GM06990 (cell line): ENCODE measurements around the gene RNF150.

ENCODE experiments used
- DNase-seq: peaks from one replicate; pipeline ENCODE4 v3.0.0-alpha.2; 2011; ENCODE audit not compliant: insufficient read length; ENCODE audit errors: extremely low read depth
- H3K27me3 ChIP-seq: replicated peaks from 2 replicates; pipeline ENCODE4 v1.6.0; 2011; ENCODE audit warnings: low read length; ENCODE audit not compliant: control insufficient read depth, insufficient read depth
- H3K36me3 ChIP-seq: 2 replicates; pipeline ENCODE4 v1.5.1; 2011; ENCODE audit warnings: low read length; ENCODE audit not compliant: control insufficient read depth, insufficient read depth
- H3K4me3 ChIP-seq: replicated peaks from 2 replicates; pipeline ENCODE4 v1.5.1; 2011; ENCODE audit warnings: low read depth, mild to moderate bottlenecking, control low read depth, low read length
- TF ChIP-seq, protein P1 (sequence below): IDR thresholded peaks from 2 replicates; pipeline ENCODE4 v1.5.1; 2011; ENCODE audit warnings: low read length, control low read depth, mild to moderate bottlenecking, inconsistent platforms; ENCODE audit not compliant: insufficient read depth, poor library complexity, severe bottlenecking

Gene RNF150

GRCh38 chr4:141133999-141134995 is 1.0 kb upstream of the RNF150 start:
- Histone ChIP-seq H3K27me3 (no peaks in the 10 kb centered on the region; the same call in 1 of the 2 replicates), H3K4me3 (no peak overlapping the region), H3K36me3 (no peaks in the 10 kb centered on the region)
- DNase-seq: no peak
- TF ChIP-seq, protein P1, sequence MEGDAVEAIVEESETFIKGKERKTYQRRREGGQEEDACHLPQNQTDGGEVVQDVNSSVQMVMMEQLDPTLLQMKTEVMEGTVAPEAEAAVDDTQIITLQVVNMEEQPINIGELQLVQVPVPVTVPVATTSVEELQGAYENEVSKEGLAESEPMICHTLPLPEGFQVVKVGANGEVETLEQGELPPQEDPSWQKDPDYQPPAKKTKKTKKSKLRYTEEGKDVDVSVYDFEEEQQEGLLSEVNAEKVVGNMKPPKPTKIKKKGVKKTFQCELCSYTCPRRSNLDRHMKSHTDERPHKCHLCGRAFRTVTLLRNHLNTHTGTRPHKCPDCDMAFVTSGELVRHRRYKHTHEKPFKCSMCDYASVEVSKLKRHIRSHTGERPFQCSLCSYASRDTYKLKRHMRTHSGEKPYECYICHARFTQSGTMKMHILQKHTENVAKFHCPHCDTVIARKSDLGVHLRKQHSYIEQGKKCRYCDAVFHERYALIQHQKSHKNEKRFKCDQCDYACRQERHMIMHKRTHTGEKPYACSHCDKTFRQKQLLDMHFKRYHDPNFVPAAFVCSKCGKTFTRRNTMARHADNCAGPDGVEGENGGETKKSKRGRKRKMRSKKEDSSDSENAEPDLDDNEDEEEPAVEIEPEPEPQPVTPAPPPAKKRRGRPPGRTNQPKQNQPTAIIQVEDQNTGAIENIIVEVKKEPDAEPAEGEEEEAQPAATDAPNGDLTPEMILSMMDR: no peak

DNA sequence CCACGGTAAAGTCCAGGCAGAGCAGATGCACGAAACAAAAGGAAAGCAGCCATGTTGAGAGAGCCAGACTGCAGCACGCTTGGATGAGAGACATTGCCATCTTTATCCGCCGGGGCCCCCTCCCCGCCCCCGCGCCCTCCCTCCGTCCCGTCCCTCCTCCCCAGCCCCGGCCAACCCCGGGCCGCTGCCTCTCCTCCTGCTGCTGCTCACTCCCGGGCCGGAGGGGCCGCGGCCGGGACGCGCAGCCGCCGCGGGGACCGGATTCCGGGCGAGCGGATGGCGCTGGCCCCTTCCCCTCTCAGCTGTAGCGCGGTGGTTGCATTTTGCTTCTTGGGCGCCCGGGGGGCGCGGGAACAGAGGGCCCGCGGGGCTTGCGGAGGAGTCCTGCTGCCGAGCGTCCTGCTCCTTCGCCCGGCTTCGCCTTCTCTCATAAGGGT is 542 bp downstream of the RNF150 start:
- H3K36me3 ChIP-seq: no peaks in the 10 kb centered on the region
- no peak for DNase-seq
- no peaks in the 10 kb centered on the region; the same call in 1 of the 2 replicates for H3K27me3 ChIP-seq
- H3K4me3 ChIP-seq: peak overlapping the region; percentile 58
- TF ChIP-seq, protein P1: no peak

DNA sequence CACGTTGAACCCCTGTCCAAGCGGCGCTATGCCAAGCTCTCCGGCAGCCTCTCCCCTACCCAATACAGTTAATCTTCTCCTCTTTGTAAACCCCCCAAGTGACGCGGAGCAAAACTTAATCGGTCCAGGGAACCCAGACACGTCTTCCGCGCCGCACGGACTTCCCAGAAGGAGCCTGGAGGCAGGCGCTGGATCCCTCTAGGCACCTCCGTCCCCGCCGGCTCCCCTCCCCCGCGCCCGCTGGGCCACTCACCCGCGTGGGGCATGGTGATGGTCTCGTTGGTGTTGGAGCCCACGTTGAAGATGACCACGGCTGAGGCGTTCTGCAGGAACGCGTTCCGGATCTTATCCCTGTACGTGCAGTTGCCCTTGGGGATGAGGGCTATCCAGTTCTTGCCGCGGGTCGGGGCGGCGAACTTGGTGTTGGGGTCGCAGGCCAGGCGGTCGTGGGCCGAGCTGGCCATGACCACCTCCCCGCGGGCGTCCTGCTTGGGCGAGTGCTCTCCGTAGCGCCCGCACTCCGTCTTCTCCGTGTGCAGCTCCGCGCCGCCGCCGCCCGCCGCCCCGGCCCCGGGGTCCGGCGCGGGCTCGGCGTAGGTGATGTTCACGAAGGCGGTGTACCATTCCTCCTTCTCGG is 1.1 kb downstream of the RNF150 start:
- DNase-seq: peak; percentile 18
- Histone ChIP-seq H3K27me3 (no peaks in the 10 kb centered on the region; the same call in 1 of the 2 replicates), H3K36me3 (no peaks in the 10 kb centered on the region), H3K4me3 (peak overlapping the region; percentile 58)
- TF ChIP-seq, protein P1: no peak

DNA sequence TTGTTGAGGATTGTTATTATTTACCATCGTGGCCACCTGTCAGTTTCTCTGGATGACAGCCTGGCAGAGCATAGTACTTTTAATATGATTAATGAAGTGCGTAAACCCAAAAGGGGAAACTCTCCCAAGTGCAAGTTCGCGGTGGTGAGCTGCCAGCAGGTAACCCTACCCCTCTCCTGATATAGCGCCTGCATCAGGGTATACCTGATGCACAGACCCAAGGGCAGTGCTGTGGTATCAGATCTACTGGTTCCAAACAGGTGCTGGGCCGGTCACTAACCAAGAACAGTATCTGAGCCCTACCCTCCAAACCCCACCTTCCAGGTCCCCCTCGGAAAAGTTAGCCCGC is 1.6 kb downstream of the RNF150 start:
- Histone ChIP-seq H3K36me3 (no peaks in the 10 kb centered on the region), H3K27me3 (no peaks in the 10 kb centered on the region; the same call in 1 of the 2 replicates), H3K4me3 (no peak overlapping the region)
- no peak for DNase-seq
- TF ChIP-seq, protein P1: no peak

GRCh38 chr4:141130947-141131605 is 2.2 kb downstream of the RNF150 start:
- no peaks in the 10 kb centered on the region; the same call in 1 of the 2 replicates for H3K27me3 ChIP-seq
- TF ChIP-seq, protein P1: no peak
- no peak for DNase-seq
- H3K4me3 ChIP-seq: no peak overlapping the region
- no peaks in the 10 kb centered on the region for H3K36me3 ChIP-seq
